NCI-H128 (cell line): ENCODE data around the gene GLRA2.
"Not testable (repeated sequence)": the region's sequence is repeated elsewhere in the genome, so short reads cannot be mapped to it uniquely, and the experiment has no call there.

Experiments
- DNase-seq: peaks from one replicate; lab custom pipeline; 2025; ENCODE audit not compliant: unreplicated experiment; lab: John Stamatoyannopoulos, UW

The GLRA2 gene

GRCh38 chrX:14590693-14591424 lies 61.5 kb downstream of the GLRA2 start:
- DNase-seq = no peak

GRCh38 chrX:14591976-14592375 lies 62.6 kb downstream of the GLRA2 start:
- DNase-seq = no peak

GRCh38 chrX:14594521-14594920 lies 65.2 kb downstream of the GLRA2 start:
- no peak for DNase-seq

GRCh38 chrX:14598330-14598729 lies 69.0 kb downstream of the GLRA2 start:
- DNase-seq = no peak

GRCh38 chrX:14607446-14607985 lies 78.2 kb downstream of the GLRA2 start:
- no peak for DNase-seq

- DNase-seq = not testable (repeated sequence)
These were observed 83.1 kb downstream of the GLRA2 start for GRCh38 chrX:14612450-14612849.

GRCh38 chrX:14616301-14616700 lies 87.0 kb downstream of the GLRA2 start:
- no peak for DNase-seq

- DNase-seq = no peak
These were observed 87.5 kb downstream of the GLRA2 start for GRCh38 chrX:14616836-14617235.

- no peak for DNase-seq
These were observed 89.0 kb downstream of the GLRA2 start for GRCh38 chrX:14618177-14618965.

- no peak for DNase-seq
These were observed 101.4 kb downstream of the GLRA2 start for GRCh38 chrX:14630733-14631132.

- no peak for DNase-seq
These were observed 112.6 kb downstream of the GLRA2 start for GRCh38 chrX:14641681-14642655.

- no peak for DNase-seq
These were observed 131.6 kb downstream of the GLRA2 start for GRCh38 chrX:14660970-14661369.

- DNase-seq = no peak
These were observed 141.5 kb downstream of the GLRA2 start for GRCh38 chrX:14670819-14671218.

- DNase-seq = no peak
These were observed 143.4 kb downstream of the GLRA2 start for GRCh38 chrX:14672611-14673172.

GRCh38 chrX:14673236-14673635 lies 143.9 kb downstream of the GLRA2 start:
- no peak for DNase-seq

GRCh38 chrX:14673764-14674163 lies 144.4 kb downstream of the GLRA2 start:
- DNase-seq = no peak

- DNase-seq = no peak
These were observed 146.2 kb downstream of the GLRA2 start for GRCh38 chrX:14675500-14675899.

GRCh38 chrX:14676431-14676830 lies 147.1 kb downstream of the GLRA2 start:
- DNase-seq = no peak

GRCh38 chrX:14688331-14688730 lies 159.0 kb downstream of the GLRA2 start:
- DNase-seq = not testable (repeated sequence)

- no peak for DNase-seq
These were observed 161.2 kb downstream of the GLRA2 start for GRCh38 chrX:14690553-14690952.

- DNase-seq = no peak
These were observed 165.3 kb downstream of the GLRA2 start for GRCh38 chrX:14694611-14695010.
